ENCODE measurements around the gene SRSF10.
"Not testable (repeated sequence)": the region's sequence is repeated elsewhere in the genome, so short reads cannot be mapped to it uniquely, and the experiment has no call there.

SRSF10 gene

DNA sequence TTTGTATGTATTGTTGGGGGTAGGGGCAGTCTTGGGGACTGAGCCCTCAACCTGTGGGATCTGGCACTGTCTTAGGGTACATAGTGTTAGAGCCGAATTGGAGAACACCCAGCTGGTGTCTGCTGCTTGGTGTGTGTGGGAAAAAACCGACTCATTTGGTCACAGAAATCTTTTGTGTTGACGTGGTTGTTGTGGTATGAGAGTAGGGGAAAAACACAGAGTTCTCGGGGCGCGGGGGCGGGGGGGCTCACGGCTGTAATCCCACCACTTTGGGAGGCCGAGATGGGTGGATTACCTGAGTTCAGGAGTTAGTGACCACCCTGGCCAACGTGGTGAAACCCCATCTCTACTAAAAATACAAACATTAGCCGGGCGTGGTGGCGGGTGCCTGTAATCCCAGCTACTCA is 15.3 kb upstream of the SRSF10 start:
- no peak overlapping the region for H3K4me3 ChIP-seq (replicated peaks; ENCODE audit: low read depth, low read length)
- peak; percentile 41 for DNase-seq (ENCODE audit: low read depth)
- TF ChIP-seq, protein P1, sequence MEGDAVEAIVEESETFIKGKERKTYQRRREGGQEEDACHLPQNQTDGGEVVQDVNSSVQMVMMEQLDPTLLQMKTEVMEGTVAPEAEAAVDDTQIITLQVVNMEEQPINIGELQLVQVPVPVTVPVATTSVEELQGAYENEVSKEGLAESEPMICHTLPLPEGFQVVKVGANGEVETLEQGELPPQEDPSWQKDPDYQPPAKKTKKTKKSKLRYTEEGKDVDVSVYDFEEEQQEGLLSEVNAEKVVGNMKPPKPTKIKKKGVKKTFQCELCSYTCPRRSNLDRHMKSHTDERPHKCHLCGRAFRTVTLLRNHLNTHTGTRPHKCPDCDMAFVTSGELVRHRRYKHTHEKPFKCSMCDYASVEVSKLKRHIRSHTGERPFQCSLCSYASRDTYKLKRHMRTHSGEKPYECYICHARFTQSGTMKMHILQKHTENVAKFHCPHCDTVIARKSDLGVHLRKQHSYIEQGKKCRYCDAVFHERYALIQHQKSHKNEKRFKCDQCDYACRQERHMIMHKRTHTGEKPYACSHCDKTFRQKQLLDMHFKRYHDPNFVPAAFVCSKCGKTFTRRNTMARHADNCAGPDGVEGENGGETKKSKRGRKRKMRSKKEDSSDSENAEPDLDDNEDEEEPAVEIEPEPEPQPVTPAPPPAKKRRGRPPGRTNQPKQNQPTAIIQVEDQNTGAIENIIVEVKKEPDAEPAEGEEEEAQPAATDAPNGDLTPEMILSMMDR (IDR thresholded peaks at IDR 0.05; ENCODE audit: low read length, missing control alignments) = no peak

DNA sequence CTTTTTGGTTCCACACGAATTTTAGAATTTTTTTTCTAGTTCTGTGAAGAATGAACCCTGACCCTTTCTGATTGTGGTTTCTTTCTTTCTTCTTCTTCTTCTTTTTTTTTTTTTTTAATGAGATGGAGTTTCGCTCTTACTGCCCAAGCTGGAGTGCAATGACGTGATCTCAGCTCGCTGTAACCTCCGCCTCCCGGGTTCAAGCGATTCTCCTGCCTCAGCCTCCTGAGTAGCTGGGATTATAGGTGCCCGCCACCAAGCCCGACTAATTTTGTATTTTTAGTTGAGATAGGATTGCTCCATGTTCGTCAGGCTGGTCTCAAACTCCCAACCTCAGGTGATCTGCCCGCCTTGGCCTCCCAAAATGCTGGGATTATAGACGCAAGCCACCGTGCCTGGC is 11.9 kb upstream of the SRSF10 start:
- not testable (repeated sequence) for H3K4me3 ChIP-seq (replicated peaks; ENCODE audit: low read depth, low read length); DNase-seq (ENCODE audit: low read depth)

DNA sequence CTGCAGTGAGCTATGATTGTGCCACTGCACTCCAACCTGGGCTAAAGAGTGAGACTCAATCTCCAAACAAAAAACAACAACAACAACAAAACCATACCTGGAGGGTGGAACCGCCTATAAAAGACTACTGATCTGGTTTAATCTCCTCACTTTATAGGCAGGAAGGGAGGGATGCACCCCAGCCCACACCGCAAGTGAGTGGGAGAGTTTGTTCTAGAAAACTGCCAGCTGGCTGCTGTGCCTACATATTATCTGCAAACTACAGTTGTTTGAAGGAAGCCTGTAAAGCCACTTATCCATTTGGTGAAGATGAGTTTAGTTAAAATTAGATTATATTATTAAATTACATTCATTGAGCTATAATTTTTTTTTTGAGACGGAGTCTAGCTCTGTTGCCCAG is 9.1 kb upstream of the SRSF10 start:
- DNase-seq (ENCODE audit: low read depth) = no peak
- H3K4me3 ChIP-seq (replicated peaks; ENCODE audit: low read depth, low read length) = no peak overlapping the region
- TF ChIP-seq, protein P1 (IDR thresholded peaks at IDR 0.05; ENCODE audit: low read length, missing control alignments) = no peak

DNA sequence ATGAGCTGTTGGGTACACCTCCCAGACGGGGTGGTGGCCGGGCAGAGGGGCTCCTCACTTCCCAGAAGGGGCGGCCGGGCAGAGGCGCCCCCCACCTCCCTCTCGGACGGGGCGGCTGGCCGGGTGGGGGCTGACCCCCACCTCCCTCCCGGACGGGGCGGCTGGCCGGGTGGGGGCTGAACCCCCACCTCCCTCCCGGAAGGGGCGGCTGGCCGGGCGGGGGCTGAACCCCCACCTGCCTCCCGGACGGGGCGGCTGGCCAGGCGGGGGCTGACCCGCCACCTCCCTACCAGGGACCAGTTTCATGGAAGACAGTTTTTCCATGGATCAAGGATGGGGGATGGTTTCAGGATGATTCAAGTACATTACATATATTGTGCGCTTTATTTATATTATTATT is 6.9 kb upstream of the SRSF10 start:
- H3K4me3 ChIP-seq (replicated peaks; ENCODE audit: low read depth, low read length); DNase-seq (ENCODE audit: low read depth): not testable (repeated sequence)

DNA sequence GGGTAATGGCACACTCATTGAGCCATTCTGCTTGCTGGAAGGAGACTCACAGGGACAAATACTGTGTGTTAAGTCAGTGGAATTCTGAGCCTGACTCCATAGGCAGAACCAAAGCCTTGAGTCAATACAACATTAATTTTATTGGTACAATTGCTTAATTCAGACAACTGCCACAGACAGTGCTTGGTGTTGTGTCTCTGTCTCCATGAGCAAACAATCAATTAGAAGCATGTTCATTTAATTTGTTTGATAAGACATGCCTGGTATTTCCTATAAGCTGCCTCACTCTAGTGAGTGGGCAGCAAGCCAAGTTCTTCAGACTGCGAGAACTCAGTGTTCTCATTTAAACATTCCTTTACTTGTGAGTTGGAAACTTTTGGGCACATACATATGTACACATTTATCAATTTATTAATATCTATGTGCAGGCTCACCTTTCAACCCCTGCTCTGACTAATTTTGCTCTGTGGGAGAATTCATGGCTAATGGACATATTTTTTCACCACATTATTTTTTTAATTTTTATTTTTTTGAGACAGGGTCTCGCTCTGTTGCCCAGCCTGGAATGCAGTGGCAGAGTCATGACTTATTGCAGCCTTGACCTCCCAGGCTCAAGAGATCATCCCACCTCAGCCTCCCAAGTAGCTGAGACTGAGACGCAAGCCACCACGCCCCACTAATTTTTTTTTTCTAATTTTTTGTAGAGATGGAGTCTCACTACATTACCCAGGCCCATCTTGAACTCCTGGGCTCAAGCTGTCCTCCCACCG is 4.5 kb upstream of the SRSF10 start:
- TF ChIP-seq, protein P1 (IDR thresholded peaks at IDR 0.05; ENCODE audit: low read length, missing control alignments) = no peak
- peak; percentile 81 for DNase-seq (ENCODE audit: low read depth)

DNA sequence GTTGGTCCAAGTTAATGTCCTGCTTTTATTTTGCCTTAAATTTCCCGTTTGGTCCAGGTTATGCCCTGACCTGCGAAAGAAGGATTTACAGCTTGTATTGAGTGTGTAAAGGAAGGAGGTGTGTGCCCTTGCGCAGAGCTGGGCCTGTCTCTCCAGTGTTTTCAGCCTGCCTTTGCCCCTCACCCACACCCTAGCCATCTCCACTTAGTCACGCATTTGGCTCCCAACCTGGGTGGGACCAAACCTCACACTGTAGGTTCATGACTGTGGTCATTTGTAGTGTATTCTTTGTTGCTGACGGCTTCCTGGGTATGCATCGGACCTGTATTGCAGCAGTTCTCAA is 572 bp upstream of the SRSF10 start:
- DNase-seq (ENCODE audit: low read depth) = no peak

More for the DNA sequence above, 4.5 kb upstream of the SRSF10 start:
- H3K4me3 ChIP-seq (replicated peaks; ENCODE audit: low read depth, low read length) = no peak overlapping the region

DNA sequence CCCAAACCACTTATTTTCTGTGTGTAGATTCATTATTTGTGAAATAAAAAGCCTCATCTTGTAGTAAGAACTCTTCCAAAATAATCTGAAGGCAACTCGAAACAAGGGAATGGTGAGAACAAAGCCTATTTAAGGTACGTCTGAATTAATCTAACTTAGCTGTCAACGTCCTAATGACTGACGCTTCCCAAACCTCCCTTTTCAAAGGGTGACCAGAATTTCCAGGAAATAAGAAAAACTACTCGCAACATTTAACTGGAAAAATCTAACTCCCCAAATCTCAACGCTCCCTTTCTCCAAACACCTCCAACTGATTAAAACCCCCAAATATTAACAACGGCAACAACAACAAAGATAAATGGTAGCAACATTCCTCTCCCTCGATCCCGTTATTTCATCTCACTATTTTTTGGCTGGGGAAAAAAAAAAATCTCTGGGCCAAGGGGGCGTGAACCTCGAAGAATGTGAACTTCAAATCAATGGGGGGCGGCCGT is 693 bp downstream of the SRSF10 start:
- H3K4me3 ChIP-seq (replicated peaks; ENCODE audit: low read depth, low read length) = peak overlapping the region; percentile 82
- DNase-seq (ENCODE audit: low read depth) = no peak
- TF ChIP-seq, protein P1 (IDR thresholded peaks at IDR 0.05; ENCODE audit: low read length, missing control alignments) = no peak

More for the DNA sequence above, 572 bp upstream of the SRSF10 start:
- TF ChIP-seq, protein P1 (IDR thresholded peaks at IDR 0.05; ENCODE audit: low read length, missing control alignments) = no peak
- H3K4me3 ChIP-seq (replicated peaks; ENCODE audit: low read depth, low read length) = peak overlapping the region; percentile 82

DNA sequence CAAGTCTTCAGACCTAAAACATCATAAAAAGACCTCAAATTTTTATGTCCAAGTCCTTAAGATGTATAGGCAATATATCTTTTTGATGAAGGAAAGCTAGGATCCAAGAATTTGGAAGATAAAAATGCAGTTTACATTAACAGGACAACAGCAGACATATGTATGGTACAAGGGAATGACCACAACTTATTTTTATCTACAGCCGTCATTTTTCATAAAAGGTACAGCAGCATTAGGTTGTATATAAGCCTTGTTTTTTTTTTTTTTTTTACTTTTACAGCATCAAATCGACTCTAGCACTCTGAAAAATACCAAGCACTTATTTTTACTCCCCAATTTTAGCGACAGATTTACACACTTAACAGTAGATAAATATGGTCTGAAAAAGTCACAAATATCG is 1.3 kb downstream of the SRSF10 start:
- TF ChIP-seq, protein P1 (IDR thresholded peaks at IDR 0.05; ENCODE audit: low read length, missing control alignments) = no peak

More for the DNA sequence above, 1.3 kb downstream of the SRSF10 start:
- DNase-seq (ENCODE audit: low read depth) = no peak
- H3K4me3 ChIP-seq (replicated peaks; ENCODE audit: low read depth, low read length) = peak overlapping the region; percentile 82
